ENCODE data around the gene HAUS7. TPM values are rescaled to one million over a fixed set of nuclear protein-coding genes. Genes with fewer than 3 reads are reported as not detected.

Gene HAUS7
- total RNA-seq, 1 donor from 2014 or later = 60.3 TPM

- no peak overlapping the region for H3K4me3 Mint-ChIP-seq (ENCODE audit: unreplicated experiment)
- no peak for DNase-seq (ENCODE audit: extremely low spot score, unreplicated experiment)
- no peaks in the 10 kb centered on the region for H3K4me1 Mint-ChIP-seq (ENCODE audit: unreplicated experiment)
- H3K9me3 Mint-ChIP-seq (ENCODE audit: unreplicated experiment) = no peaks in the 10 kb centered on the region
- peaks cover 8% of the 10 kb centered on the region for H3K27me3 Mint-ChIP-seq (ENCODE audit: unreplicated experiment)
- H3K27ac Mint-ChIP-seq (ENCODE audit: unreplicated experiment) = no peak overlapping the region
- no peak for TF ChIP-seq CTCF (IDR thresholded peaks at IDR 0.05)
- H3K36me3 Mint-ChIP-seq (ENCODE audit: unreplicated experiment) = no peaks in the 10 kb centered on the region
Observed at GRCh38 chrX:153408871-153409351, 61.5 kb downstream of the HAUS7 start.

GRCh38 chrX:153408221-153408721 lies 62.1 kb downstream of the HAUS7 start:
- Mint-ChIP-seq H3K27me3 (ENCODE audit: unreplicated experiment) (peaks cover 11% of the 10 kb centered on the region), H3K9me3 (ENCODE audit: unreplicated experiment) (no peaks in the 10 kb centered on the region), H3K4me3 (ENCODE audit: unreplicated experiment) (no peak overlapping the region), H3K27ac (ENCODE audit: unreplicated experiment) (no peak overlapping the region), H3K36me3 (ENCODE audit: unreplicated experiment) (no peaks in the 10 kb centered on the region), H3K4me1 (ENCODE audit: unreplicated experiment) (no peaks in the 10 kb centered on the region)
- no peak for TF ChIP-seq CTCF (IDR thresholded peaks at IDR 0.05)
- DNase-seq (ENCODE audit: extremely low spot score, unreplicated experiment) = no peak

GRCh38 chrX:153407736-153408135 lies 62.6 kb downstream of the HAUS7 start:
- TF ChIP-seq CTCF (IDR thresholded peaks at IDR 0.05) = no peak
- no peak overlapping the region for H3K27ac Mint-ChIP-seq (ENCODE audit: unreplicated experiment)
- H3K4me3 Mint-ChIP-seq (ENCODE audit: unreplicated experiment) = no peak overlapping the region
- H3K36me3 Mint-ChIP-seq (ENCODE audit: unreplicated experiment) = no peaks in the 10 kb centered on the region
- no peak for DNase-seq (ENCODE audit: extremely low spot score, unreplicated experiment)
- peaks cover 16% of the 10 kb centered on the region for H3K27me3 Mint-ChIP-seq (ENCODE audit: unreplicated experiment)
- H3K9me3 Mint-ChIP-seq (ENCODE audit: unreplicated experiment) = peaks cover 3% of the 10 kb centered on the region
- no peaks in the 10 kb centered on the region for H3K4me1 Mint-ChIP-seq (ENCODE audit: unreplicated experiment)

GRCh38 chrX:153406903-153407302 lies 63.5 kb downstream of the HAUS7 start:
- no peak for TF ChIP-seq CTCF (IDR thresholded peaks at IDR 0.05)
- DNase-seq (ENCODE audit: extremely low spot score, unreplicated experiment) = no peak
- Mint-ChIP-seq H3K4me1 (ENCODE audit: unreplicated experiment) (no peaks in the 10 kb centered on the region), H3K27me3 (ENCODE audit: unreplicated experiment) (peaks cover 16% of the 10 kb centered on the region), H3K9me3 (ENCODE audit: unreplicated experiment) (peaks cover 4% of the 10 kb centered on the region), H3K27ac (ENCODE audit: unreplicated experiment) (no peak overlapping the region), H3K4me3 (ENCODE audit: unreplicated experiment) (no peak overlapping the region), H3K36me3 (ENCODE audit: unreplicated experiment) (no peaks in the 10 kb centered on the region)

GRCh38 chrX:153406011-153406410 lies 64.4 kb downstream of the HAUS7 start:
- no peak for DNase-seq (ENCODE audit: extremely low spot score, unreplicated experiment)
- H3K4me3 Mint-ChIP-seq (ENCODE audit: unreplicated experiment) = no peak overlapping the region
- no peaks in the 10 kb centered on the region for H3K36me3 Mint-ChIP-seq (ENCODE audit: unreplicated experiment)
- H3K27ac Mint-ChIP-seq (ENCODE audit: unreplicated experiment) = no peak overlapping the region
- H3K9me3 Mint-ChIP-seq (ENCODE audit: unreplicated experiment) = peaks cover 4% of the 10 kb centered on the region
- no peak for TF ChIP-seq CTCF (IDR thresholded peaks at IDR 0.05)
- H3K27me3 Mint-ChIP-seq (ENCODE audit: unreplicated experiment) = peaks cover 19% of the 10 kb centered on the region
- no peaks in the 10 kb centered on the region for H3K4me1 Mint-ChIP-seq (ENCODE audit: unreplicated experiment)
